Natural killer cell treated with Interleukin-12 subunit alpha and Interleukin-12 subunit beta and Interleukin-15 and Interleukin-18, amount 100 ng/mL, for 72 hours (primary cell): ENCODE measurements around the gene HOXA6. TPM values are rescaled to one million over a fixed set of nuclear protein-coding genes. Genes with fewer than 3 reads are reported as not detected.

Experiments
- ATAC-seq, 2 donors: fragments of 150-1000 bp; cut with Tn5 transposase in 1 of 2; sonication (Bioruptor Pico), chemical (Tn5 transposase) in 1 of 2; 2 replicates each; pipeline ENCODE4 v1.10.0; 2021
- DNase-seq: peaks from one replicate; pipeline ENCODE4 v3.0.0; 2022; ENCODE audit warnings: low spot score
- H3K27ac Mint-ChIP-seq, 2 donors: 1 replicate in 1 of 2; 2 replicates in 1 of 2; pipeline ENCODE4 v1.8.0; 2022; ENCODE audit warnings: mixed read lengths in 2 of 2, mild to moderate bottlenecking in 1 of 2, moderate library complexity in 1 of 2
- H3K27me3 Mint-ChIP-seq, 2 donors: 1 replicate in 1 of 2; 2 replicates in 1 of 2; pipeline ENCODE4 v1.8.0; 2022; ENCODE audit warnings: mixed read lengths in 2 of 2
- H3K36me3 Mint-ChIP-seq: one replicate; pipeline ENCODE4 v1.8.0; 2022; ENCODE audit warnings: mixed read lengths
- H3K4me1 Mint-ChIP-seq, 2 donors: 1 replicate in 1 of 2; 2 replicates in 1 of 2; pipeline ENCODE4 v1.8.0; 2022; ENCODE audit warnings: low read depth in 2 of 2, mixed read lengths in 2 of 2, mild to moderate bottlenecking in 1 of 2
- H3K4me3 Mint-ChIP-seq: one replicate; pipeline ENCODE4 v1.8.0; 2022; ENCODE audit warnings: mixed read lengths
- H3K9me3 Mint-ChIP-seq: 2 replicates; pipeline ENCODE4 v1.8.0; 2022; ENCODE audit warnings: mixed read lengths
- total RNA-seq, 2 donors: library from RNA; stranded (reverse); gene quantifications; one replicate each; pipeline ENCODE4 v1.2.3, GENCODE V29; 2022

The HOXA6 gene
- total RNA-seq, 2 donors from 2014 or later, result 0.81 TPM; not detected in 1

- Mint-ChIP-seq H3K27ac (no peak within 1 kb of the TSS), H3K27me3 (peaks cover 38 to 62% of the 10 kb centered on the region in 2 donors), H3K4me3 (peak within 1 kb of the TSS; percentile 16), H3K9me3 (no peaks in the 10 kb centered on the region), H3K4me1 (peaks cover 20 to 32% of the 10 kb centered on the region in 2 donors), H3K36me3 (peaks cover 20% of the 10 kb centered on the region)
- no peak for DNase-seq
- peak in 1 of 2 donors; percentile 27 for ATAC-seq
These were observed 44.8 kb downstream of the HOXA6 start, which contains the start of gene HOXA2 for GRCh38 chr7:27102581-27103442. Gene HOXA2 (minus strand): TSS chr7:27102683. CDS start chr7:27102500, 183 bp downstream.

- Mint-ChIP-seq H3K36me3 (peaks cover 20% of the 10 kb centered on the region), H3K4me3 (no peak overlapping the region), H3K27ac (no peak overlapping the region), H3K9me3 (no peaks in the 10 kb centered on the region), H3K4me1 (peaks cover 27 to 39% of the 10 kb centered on the region in 2 donors), H3K27me3 (peaks cover 40 to 62% of the 10 kb centered on the region in 2 donors)
- DNase-seq, result no peak
- no peak for ATAC-seq
These were observed 45.5 kb downstream of the HOXA6 start for GRCh38 chr7:27101957-27102580.

GRCh38 chr7:27101171-27101956, 46.2 kb downstream of the HOXA6 start:
- ATAC-seq (no peak), DNase-seq (no peak)
- H3K4me1 Mint-ChIP-seq, result peaks cover 28 to 40% of the 10 kb centered on the region in 2 donors
- no peak overlapping the region for H3K27ac Mint-ChIP-seq
- H3K36me3 Mint-ChIP-seq, result peaks cover 20% of the 10 kb centered on the region
- H3K4me3 Mint-ChIP-seq, result no peak overlapping the region
- H3K9me3 Mint-ChIP-seq, result no peaks in the 10 kb centered on the region
- H3K27me3 Mint-ChIP-seq, result peaks cover 40 to 62% of the 10 kb centered on the region in 2 donors

GRCh38 chr7:27100694-27101170, 46.8 kb downstream of the HOXA6 start:
- H3K27me3 Mint-ChIP-seq, result peaks cover 40 to 62% of the 10 kb centered on the region in 2 donors
- no peak for ATAC-seq
- no peak overlapping the region for H3K4me3 Mint-ChIP-seq
- H3K27ac Mint-ChIP-seq, result no peak overlapping the region
- no peak for DNase-seq
- no peaks in the 10 kb centered on the region for H3K9me3 Mint-ChIP-seq
- peaks cover 28 to 42% of the 10 kb centered on the region in 2 donors for H3K4me1 Mint-ChIP-seq
- peaks cover 20% of the 10 kb centered on the region for H3K36me3 Mint-ChIP-seq

GRCh38 chr7:27099453-27100370, 47.9 kb downstream of the HOXA6 start:
- H3K27ac Mint-ChIP-seq, result no peak overlapping the region
- no peak for DNase-seq
- peaks cover 35 to 52% of the 10 kb centered on the region in 2 donors for H3K4me1 Mint-ChIP-seq
- H3K4me3 Mint-ChIP-seq, result no peak overlapping the region
- no peak for ATAC-seq
- peaks cover 46 to 55% of the 10 kb centered on the region in 2 donors for H3K27me3 Mint-ChIP-seq
- H3K36me3 Mint-ChIP-seq, result peaks cover 20% of the 10 kb centered on the region
- no peaks in the 10 kb centered on the region for H3K9me3 Mint-ChIP-seq

- no peaks in the 10 kb centered on the region for H3K9me3 Mint-ChIP-seq
- no peak overlapping the region for H3K27ac Mint-ChIP-seq
- DNase-seq (no peak), ATAC-seq (no peak)
- H3K4me1 Mint-ChIP-seq, result peaks cover 35 to 55% of the 10 kb centered on the region in 2 donors
- H3K4me3 Mint-ChIP-seq, result peak overlapping the region; percentile 87
- peaks cover 44 to 53% of the 10 kb centered on the region in 2 donors for H3K27me3 Mint-ChIP-seq
- H3K36me3 Mint-ChIP-seq, result peaks cover 20% of the 10 kb centered on the region
These were observed 48.8 kb downstream of the HOXA6 start for GRCh38 chr7:27098578-27099451.

- Mint-ChIP-seq H3K4me3 (peak overlapping the region; percentile 87), H3K9me3 (no peaks in the 10 kb centered on the region), H3K27ac (peak overlapping the region in 1 of 2 donors; percentile 84), H3K27me3 (peaks cover 38 to 52% of the 10 kb centered on the region in 2 donors), H3K36me3 (peaks cover 20% of the 10 kb centered on the region), H3K4me1 (peaks cover 33 to 55% of the 10 kb centered on the region in 2 donors)
- ATAC-seq, result no peak
- no peak for DNase-seq
These were observed 49.6 kb downstream of the HOXA6 start for GRCh38 chr7:27097686-27098577.

GRCh38 chr7:27096768-27097514, 50.6 kb downstream of the HOXA6 start:
- Mint-ChIP-seq H3K4me1 (peaks cover 28 to 54% of the 10 kb centered on the region in 2 donors), H3K27ac (peak overlapping the region in 1 of 2 donors; percentile 84), H3K9me3 (no peaks in the 10 kb centered on the region), H3K4me3 (peak overlapping the region; percentile 87), H3K36me3 (peaks cover 20% of the 10 kb centered on the region), H3K27me3 (peaks cover 39 to 50% of the 10 kb centered on the region in 2 donors)
- ATAC-seq (peak; percentile 30 to 43), DNase-seq (no peak)

GRCh38 chr7:27095897-27096767, 51.4 kb downstream of the HOXA6 start, which contains the start of gene HOXA1:
Gene HOXA1 (minus strand): TSS chr7:27096000. CDS start chr7:27095912, 88 bp downstream.
- DNase-seq, result peak; percentile 89
- Mint-ChIP-seq H3K27ac (peak within 1 kb of the TSS; percentile 63 to 84), H3K4me1 (peaks cover 28 to 50% of the 10 kb centered on the region in 2 donors), H3K27me3 (peaks cover 38 to 50% of the 10 kb centered on the region in 2 donors), H3K36me3 (peaks cover 14% of the 10 kb centered on the region), H3K4me3 (peak within 1 kb of the TSS; percentile 87), H3K9me3 (no peaks in the 10 kb centered on the region)
- ATAC-seq, result peak; percentile 90 to 92
